GM19328 (cell line): ENCODE results near the gene EDAR.

Source experiments
- ATAC-seq: cut with Tn5 transposase; IDR thresholded peaks from one replicate; pipeline ENCODE4 v1.9.1; 2021; ENCODE audit warnings: mild to moderate bottlenecking, moderate library complexity; ENCODE audit not compliant: unreplicated experiment

The EDAR gene

DNA sequence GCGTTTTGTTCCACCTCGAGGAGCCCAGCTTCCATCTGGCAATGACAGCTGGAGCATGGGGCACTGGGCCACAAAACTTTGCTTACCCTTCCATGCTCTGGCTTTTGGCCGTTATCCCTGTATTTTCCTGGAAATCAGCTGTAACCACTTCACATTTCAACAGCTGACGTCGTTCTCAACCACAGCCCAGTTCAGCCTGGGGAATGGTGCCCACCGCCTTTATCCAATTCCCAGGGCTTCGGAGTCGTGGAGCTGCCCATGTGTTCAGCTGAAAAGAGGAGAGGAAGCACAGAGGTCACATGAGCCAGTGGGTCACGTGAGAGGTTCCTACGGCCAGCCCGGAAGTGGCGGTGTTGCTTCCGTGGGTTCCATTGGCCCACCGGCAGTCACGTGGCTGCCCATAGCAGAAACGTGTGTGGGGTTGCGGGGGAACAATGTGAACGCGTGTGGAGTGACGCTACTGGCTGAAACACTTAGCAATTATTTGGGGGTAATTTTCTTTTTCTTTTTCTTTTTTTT, 16.7 kb upstream of the EDAR start:
- no peak for ATAC-seq

DNA sequence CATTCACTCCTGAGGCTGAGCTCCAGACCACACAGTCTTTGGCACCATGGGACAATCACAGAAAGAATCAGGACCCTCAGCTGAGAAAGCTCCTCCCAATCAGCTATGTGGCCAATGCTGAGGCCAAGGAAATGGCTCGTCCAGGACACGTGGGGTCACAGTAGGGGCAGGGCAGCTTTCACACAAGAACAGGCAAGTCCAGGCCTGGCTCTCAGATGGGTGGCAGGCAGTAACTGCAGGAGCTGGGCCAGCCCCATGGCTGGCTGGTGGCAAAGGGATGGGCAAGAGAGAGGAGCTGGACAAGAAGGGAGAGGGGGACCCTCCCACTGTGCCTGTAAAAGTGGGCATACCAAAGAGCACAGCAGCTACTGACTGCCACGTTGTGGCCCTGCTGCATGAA, 12.2 kb upstream of the EDAR start:
- no peak for ATAC-seq

DNA sequence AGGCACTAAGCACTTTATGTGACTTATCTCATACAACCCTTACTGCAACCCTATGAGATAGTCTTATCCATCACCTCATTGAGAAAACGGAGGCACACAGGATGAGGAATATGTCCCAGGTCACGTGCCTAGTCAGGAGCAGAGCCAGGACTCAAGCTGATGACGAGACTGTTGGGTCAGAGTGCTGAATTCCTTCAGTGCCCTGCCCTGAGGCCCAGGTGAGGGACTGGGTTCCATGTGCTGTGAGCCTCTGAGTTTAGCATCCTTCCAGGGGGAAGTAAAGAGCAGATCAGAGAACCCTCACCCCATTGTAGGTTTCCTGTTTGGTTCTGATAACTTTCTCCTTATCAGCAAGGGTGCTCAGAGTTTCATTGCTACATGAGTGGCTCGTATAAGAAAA, 11.7 kb upstream of the EDAR start:
- ATAC-seq = no peak

DNA sequence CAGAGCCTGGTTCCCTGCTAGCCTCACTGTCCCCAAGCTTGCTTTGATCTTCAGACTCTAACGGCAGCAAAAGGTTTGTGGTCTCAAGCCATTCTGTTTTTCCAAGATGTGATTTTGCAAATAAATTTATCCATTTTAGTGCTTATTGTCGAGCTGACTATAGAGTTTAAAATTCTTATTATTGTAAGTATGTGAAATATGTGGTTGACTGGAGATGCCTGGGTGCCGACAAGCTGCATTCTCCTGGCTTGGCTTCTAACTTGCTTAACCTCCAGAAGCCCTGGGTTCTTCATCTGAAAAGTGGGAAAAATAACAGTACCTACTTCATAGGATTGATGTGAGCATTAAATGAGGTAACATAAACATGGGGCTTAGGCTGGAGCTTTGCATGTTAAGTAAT, 9.9 kb upstream of the EDAR start:
- no peak for ATAC-seq

DNA sequence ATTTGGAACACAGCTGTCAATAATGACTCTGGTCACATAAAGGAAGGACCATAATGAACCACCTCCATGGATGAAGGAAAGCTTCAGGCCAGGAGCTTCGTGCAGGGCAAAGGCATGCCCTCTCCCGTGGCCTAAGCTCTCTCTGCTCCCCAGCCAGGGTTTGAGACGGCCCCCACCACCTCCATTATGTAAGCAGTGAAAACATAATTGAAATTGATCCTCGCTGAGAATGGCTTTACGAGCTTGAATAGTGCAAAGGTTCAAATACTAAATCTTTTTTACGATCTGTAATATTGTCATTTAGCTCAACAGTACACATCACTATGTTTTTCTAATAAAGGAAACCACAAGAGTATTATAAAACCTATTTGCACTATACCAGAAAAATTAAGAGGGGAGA, 5.2 kb upstream of the EDAR start:
- no peak for ATAC-seq

DNA sequence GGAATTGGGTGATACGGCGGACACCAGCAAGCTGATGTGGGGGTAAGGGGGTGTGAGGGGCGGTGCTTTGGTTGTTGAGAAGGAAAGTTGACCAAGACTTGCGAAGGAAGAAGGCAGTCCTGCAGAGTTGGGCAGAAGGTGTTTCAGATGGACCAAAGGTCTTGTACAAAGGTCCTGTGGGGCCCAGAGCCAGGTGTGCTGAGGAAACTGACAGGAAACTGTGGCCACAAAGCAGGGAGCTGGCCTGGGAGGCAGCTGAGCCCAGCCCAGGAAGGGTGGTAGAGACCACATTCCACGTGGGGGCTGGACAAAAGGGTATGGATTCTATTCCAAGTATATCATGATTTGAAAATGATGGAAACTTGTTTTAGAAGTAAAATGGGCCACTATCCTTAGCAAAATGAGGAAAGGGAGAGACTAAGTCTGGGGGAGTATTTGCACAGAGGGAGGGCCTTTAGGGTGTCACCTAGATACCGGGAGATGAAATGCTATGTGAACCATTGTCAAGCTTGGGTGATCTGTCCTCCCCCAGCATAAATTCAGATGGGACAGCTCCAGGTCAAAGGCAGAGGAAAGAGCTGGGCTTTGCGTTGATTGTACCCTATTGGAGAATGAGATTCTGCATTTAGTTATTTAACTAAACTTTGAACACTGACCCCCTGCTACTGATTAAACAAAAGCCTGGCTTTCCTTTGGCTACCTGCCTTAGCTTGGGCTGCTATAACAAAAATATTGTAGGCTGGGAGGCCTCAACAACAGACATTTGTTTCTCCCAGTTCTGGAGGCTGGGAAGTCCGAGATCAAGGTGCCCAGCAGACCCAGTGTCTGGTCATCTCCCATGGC, 4.3 kb upstream of the EDAR start:
- ATAC-seq = no peak

DNA sequence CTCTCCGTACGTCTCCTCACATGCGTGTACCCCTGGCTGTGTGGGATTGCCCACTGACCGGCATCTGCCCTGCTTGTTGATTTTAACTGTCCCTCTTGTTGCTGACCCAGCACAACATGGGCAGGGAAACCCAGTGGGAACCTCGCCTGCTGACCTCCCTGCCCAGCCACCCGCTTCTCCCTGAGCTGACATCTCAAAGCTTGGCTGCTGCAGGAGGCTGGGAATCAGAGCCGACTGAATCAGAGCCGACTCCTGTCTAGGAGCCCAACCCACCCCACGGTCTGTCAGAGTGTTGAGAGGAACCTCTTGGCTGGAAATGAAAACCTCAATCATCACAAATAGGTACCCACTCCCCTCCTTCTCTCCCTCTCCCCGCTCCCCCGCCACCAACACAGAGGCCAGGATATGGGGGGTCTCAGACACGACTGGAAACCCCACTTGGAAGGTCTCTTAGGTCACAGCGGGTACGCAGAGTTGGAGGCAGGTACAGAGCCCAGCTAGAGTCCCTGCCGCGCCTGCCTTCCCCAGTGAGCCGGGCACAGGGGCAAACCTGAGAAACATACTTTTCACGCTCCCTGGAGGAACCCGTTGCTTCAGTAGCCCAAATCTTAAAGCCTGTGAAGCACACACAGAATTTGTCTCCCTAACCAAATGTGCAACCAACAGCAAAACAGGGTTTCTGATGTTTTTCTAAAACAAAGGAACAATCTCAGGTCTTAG, 784 bp downstream of the EDAR start:
- ATAC-seq = no peak

DNA sequence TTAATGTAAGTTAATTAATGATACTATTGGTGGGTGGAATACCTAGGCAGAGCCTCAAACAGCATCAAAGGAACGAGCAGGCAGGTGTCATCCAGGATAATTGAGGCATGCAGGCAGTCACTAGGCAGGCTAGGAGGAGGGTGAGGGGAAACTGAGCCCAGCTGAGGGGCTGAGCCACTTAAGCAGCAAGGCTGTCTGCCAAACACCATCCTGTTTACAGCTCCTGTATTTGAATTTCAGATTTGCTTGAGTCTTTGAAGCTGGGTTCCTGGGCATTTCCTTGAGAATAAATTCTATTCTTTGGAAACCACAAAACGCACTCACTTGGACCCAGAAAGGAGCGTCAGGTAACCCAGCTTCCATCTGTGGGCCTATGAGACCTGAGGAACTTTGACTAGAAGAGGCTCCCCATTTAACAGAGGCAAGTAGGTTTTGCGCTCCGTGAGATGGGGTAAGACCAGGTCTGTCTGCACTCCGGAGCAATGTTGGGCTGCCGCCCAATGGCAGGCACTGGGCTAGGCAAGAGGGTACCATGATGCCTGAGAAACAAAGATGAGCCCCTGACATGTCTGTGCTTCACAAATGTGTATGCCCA, 2.0 kb downstream of the EDAR start:
- no peak for ATAC-seq

DNA sequence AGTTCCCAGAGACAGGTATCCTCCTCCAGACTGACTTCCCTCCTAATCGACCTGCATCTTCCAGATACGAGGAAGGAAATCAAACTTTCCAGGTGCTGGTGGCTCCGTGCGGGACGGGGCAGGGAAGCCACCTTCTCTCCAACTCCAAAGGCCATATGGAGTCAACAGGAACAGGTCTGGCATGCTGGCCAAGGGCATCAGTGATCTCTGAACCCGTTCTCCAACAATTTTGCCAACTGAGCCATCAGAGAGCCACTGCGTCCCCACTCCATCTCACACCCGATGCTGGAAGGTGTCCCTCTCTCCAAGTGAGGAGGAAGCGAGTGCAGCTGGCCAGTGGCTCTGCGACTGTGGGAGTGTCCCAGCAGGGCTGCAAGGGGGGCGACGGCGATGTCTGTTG, 5.4 kb downstream of the EDAR start:
- no peak for ATAC-seq

DNA sequence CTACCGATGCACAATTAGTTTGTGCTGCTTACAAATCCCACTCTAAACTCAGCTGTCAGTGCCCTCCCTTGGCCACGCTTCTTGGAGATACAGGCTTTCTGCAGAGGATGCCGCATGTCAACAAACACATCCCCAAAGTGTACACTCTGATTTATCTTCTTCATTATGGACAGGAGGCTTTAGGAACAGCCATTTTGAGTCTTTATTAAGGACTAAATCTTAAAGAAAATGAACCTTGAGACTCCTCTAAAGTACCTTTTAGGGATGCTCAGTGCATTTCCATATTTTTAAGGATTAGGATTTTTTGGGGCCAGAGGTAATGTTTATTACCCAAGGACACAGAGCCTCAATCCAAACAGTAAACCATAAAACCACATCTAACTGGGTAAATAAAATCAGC, 6.0 kb downstream of the EDAR start:
- no peak for ATAC-seq

DNA sequence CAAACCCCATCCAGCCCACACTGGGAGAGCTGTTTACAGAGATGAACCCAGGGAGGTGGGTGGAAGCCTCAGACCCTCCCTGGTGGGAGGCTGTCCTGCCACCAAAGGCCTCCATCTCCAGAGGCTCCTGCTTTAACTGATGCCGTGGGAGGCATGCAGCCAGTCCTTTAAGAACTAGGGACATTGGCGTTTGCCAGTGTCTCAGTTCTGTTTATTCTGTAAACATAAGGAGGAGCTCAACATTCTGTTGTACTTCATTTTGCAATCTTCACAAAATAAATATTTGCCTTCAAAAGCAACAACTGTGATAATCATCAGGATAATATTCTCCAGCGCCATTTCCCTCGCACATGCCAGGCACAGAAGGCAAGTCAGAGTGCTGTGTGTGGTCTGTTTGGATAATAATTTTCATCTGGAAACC, 6.8 kb downstream of the EDAR start:
- ATAC-seq = no peak

DNA sequence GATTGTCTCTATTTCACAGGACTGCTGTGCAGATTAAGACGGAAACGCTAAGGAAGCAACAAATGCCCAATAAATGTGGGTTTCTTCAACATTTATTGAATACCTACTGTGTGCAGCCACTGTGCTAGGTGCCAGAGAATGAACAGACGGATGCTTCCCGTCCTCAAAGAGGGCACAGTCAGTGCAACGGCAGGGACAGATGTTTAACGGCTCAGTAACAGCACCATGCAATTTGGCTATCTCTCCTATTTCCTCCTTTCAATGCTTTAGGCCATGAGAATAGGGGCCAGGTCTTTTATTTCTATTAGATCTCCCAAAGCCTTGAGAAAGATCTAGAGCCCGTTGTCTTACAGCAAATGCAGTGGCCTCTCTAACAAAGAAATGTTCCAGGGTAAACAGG, 7.2 kb downstream of the EDAR start:
- no peak for ATAC-seq

DNA sequence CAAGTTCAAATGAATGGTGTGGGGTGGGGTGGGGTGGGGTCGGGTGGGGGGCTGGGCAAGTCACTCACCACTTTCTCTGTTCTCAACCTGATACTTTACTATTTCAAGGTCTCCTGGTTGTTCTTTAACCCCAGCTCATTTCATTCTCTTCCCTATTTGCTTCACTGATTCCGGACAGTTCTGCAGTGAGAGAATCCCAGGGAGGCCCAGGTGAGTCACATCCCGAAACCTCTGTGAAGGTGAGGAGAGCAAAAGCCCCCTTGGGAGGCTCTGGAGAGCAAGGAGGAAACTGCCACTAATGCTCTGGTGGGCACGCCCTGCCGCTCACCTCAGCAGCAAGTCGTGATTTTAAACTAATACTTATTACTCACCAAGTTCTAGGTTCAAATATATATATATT, 8.9 kb downstream of the EDAR start:
- ATAC-seq = no peak

DNA sequence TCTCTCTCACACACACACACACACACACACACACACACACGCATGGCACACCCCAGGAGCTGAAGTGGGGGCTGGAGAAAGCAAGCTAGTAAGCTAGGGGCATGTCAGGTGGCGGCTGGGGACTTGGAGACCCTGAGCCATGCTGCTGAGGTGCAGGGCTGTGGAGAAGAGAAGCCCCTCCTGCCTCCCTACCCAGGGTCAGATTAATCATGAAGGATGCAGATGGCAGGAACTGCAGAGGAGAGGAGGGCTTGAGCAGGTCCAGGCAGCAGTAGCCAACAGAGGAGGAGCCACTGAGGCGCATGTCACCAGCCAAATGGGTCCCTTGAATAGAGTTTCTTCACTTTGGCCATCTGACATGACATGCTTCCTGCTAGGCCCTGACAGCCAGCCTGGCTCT, 9.6 kb downstream of the EDAR start:
- ATAC-seq = no peak

DNA sequence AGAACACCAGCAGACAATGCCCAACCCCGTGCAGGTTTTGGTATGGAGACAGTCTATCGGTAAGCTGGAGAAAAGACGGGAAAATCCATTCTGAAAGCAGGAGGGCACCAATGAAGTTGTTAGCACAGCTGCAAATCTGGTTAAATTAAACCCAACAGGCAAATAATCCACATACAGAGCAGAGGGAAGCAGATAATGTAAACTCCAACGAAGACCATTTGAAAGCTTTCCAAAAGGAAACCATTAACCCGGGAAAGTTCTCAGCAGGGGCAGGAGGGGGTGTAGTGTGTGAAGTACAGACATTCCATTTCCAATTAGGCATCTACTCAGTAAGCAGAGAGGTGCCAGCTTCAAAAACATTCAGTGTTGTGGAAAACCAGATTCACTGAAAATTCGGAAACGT, 10.3 kb downstream of the EDAR start:
- no peak for ATAC-seq

DNA sequence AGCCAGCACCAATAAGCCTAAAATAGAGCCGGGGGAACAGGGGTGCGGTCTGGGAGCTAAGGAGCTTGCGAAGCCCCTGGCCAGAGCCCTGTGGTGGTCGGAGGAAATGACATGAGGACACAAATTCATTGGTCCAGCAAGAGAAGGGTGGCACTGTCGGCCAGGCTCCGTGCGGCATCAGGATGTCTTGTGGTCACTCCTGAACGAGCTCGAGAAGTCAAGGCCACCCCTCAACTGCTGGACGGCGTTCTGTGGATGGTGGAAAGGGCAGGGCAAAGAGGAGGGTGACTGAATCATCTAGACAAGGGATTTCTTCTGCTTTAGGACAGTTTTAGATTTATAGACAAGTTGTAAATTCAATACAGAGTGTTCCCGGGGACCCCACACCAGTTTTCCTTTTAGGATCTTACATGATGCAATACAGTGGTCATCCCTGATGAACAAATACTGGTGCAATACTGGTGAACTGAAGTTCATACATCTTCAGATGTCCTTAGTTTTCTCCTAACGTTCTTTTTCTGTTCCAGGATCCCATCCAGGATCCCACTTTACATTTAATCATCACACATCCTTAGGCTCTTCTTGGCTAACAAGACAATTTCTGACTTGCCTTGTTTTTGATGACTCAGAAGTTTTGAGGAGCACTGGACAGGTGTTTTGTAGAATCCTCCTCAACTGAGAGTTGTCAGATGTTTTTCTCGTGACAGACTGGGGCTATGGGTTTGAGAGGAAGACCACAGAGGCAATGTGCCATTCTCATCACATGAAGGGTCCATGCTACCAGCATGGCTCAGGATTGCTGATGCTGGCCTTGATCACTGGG, 13.2 kb downstream of the EDAR start:
- no peak for ATAC-seq

DNA sequence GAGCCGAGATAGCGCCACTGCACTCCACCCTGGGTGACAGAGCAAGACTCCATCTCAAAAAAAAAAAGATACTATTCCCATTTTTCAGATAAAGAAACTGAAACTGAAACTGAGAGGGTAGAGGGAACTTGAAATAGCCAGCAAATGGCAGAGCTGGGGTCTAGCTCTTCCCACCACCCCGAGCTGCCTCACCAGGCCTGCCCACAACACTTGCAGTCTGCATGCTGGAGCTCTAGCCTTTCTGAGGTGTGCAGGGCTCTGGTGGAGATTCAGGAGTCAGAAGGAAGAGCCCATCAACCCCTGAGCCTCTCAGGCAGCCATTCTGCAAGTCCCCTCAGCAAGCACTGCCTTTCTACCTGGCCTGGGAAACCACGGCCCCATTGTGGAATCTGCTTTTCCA, 14.3 kb downstream of the EDAR start:
- no peak for ATAC-seq

DNA sequence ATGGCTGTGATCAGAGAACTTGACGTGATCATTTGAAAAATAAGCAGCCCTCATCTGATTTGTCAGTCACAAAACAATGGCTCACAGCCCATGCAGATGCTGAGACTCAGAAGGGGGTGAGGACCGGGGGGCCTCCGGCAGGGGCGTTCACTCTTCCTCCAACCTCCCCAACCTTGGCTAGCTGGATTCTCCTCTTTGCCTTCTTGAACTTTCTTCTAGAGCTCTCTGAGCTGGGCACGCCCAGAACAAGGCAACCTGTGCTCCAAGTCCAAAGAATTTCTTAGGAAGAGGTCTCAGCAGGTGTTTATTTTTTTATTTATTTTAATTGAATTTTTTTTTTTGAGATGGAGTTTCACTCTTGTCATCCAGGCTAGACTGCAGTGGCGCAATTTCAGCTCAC, 16.4 kb downstream of the EDAR start:
- no peak for ATAC-seq

DNA sequence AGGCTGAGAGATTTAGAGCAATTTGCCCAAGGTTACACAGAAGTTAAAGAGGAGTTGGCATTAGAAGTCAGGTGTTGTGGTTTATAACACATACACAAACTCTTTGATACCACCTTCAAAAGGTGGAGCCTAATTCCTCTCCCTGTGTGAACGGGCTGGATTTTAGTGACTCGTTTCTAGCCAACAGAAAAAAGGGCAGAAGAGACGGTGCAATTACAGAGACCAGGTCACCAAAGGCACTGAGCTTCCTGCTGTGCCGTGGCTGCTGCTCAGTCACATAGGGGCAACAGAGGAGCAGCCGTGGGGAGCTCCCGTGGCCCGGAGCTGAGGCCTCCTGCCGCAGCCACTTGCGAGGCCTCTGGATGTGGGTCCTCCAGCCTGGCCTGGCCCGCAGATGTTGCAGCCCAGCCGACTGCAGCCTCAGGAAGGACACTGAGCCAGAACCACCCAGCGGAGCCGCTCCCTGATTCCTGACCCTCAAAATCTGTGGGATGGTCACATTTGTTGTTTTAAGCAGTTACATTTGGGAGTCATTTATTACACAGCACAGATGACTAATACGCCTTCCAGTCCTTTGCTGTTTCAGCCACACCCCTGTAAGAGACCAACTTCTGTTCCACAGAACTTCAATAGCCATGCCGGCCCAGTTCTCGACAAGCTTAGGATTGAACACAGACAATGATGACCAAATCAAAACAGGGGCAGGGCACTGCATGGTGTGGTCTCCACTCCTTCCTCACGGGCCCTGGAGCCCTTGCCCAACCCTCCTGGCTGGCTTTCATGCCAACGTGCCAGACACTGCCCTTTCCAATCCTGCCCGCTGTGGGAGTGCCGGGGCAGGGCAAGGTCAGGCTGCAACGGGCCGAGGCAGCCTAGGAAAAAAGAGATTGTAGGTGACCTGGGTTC, 17.1 kb downstream of the EDAR start:
- ATAC-seq = no peak

DNA sequence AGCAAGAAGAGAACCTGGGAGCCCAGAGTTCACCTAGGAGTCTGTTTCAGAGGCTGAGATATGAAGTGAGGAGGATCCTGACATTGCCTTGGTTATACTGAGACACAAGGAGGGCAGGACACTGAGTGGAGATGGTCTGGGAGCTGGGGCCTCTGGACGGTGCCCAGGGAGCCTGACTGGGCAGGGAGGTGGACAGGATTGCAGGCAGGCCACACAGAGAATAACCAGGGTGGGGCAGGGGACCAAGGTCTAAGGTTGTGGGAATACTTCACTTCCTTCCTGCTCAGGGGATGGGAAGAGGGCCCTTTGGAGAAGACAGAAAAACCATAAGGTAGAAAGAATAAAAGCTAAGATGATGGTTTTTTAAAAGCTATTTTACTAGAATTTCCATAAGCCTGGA, 18.7 kb downstream of the EDAR start:
- ATAC-seq = no peak
